Inflammatory macrophage treated with lipopolysaccharide for 1 hour (primary cell): ENCODE measurements around the gene DOC2A.

ENCODE experiments used
- DNase-seq, 2 donors: peaks; one replicate each; pipeline ENCODE4 v3.0.0-alpha.2; 2020 to 2022

The DOC2A gene

GRCh38 chr16:30003670-30004423, 7.0 kb downstream of the DOC2A start:
- DNase-seq: no peak

GRCh38 chr16:30002614-30003346, 8.0 kb downstream of the DOC2A start:
- no peak for DNase-seq

- no peak for DNase-seq
Observed at GRCh38 chr16:30000735-30001631, 9.8 kb downstream of the DOC2A start.

- DNase-seq: no peak
Observed at GRCh38 chr16:29999605-30000004, 11.2 kb downstream of the DOC2A start.

- no peak for DNase-seq
Observed at GRCh38 chr16:29996766-29997250, 14.0 kb downstream of the DOC2A start.

- DNase-seq: peak; percentile 96 to 98
Observed at GRCh38 chr16:29995911-29996765, 14.7 kb downstream of the DOC2A start, which contains the start of gene INO80E. Gene INO80E (plus strand): TSS chr16:29996241. CDS start chr16:29996311, 70 bp downstream.

- DNase-seq: peak; percentile 82 to 91
Observed at GRCh38 chr16:29995324-29995910, 15.4 kb downstream of the DOC2A start, which contains the start of gene HIRIP3. Gene HIRIP3 (minus strand): TSS chr16:29995617. CDS start chr16:29995605, 12 bp downstream.

GRCh38 chr16:29994600-29995323, 16.1 kb downstream of the DOC2A start:
- DNase-seq: no peak

- DNase-seq: no peak
Observed at GRCh38 chr16:29993903-29994599, 16.8 kb downstream of the DOC2A start.

- no peak for DNase-seq
Observed at GRCh38 chr16:29993191-29993902, 17.5 kb downstream of the DOC2A start.

- DNase-seq: no peak
Observed at GRCh38 chr16:29992344-29992967, 18.4 kb downstream of the DOC2A start.

GRCh38 chr16:29991571-29991904, 19.3 kb downstream of the DOC2A start:
- no peak for DNase-seq

GRCh38 chr16:29990883-29991570, 19.8 kb downstream of the DOC2A start:
- DNase-seq: no peak

GRCh38 chr16:29990034-29990433, 20.8 kb downstream of the DOC2A start:
- no peak for DNase-seq

GRCh38 chr16:29989111-29989858, 21.5 kb downstream of the DOC2A start:
- no peak for DNase-seq

- DNase-seq: no peak
Observed at GRCh38 chr16:29988346-29989075, 22.3 kb downstream of the DOC2A start.
